Choroid plexus epithelial cell (primary cell): ENCODE data around the gene SAMD11.

Experiments
- DNase-seq: peaks from one replicate; pipeline ENCODE4 v3.0.0-alpha.2; 2010; ENCODE audit warnings: low read depth
- H3K4me3 ChIP-seq: 2 replicates; pipeline ENCODE4 v1.5.1; 2011; ENCODE audit warnings: low read depth, mild to moderate bottlenecking, control low read depth, low read length, moderate library complexity
- CTCF ChIP-seq: conservative IDR thresholded peaks from 2 replicates; pipeline ENCODE4 v1.5.1; 2011; ENCODE audit warnings: low read depth, mild to moderate bottlenecking, control low read depth, inconsistent platforms, low read length, moderate library complexity

The SAMD11 gene

GRCh38 chr1:913491-914130 lies 10.1 kb upstream of the SAMD11 start:
- no peak overlapping the region for H3K4me3 ChIP-seq
- no peak for DNase-seq
- TF ChIP-seq CTCF, result no peak

GRCh38 chr1:914131-914890 lies 9.4 kb upstream of the SAMD11 start:
- no peak for DNase-seq
- H3K4me3 ChIP-seq, result no peak overlapping the region
- TF ChIP-seq CTCF, result no peak

- TF ChIP-seq CTCF, result no peak
- DNase-seq, result no peak
- no peak overlapping the region for H3K4me3 ChIP-seq
These were observed 8.8 kb upstream of the SAMD11 start for GRCh38 chr1:914891-915280.

- DNase-seq, result no peak
- H3K4me3 ChIP-seq, result no peak overlapping the region
- no peak for TF ChIP-seq CTCF
These were observed 8.2 kb upstream of the SAMD11 start for GRCh38 chr1:915295-916172.

- H3K4me3 ChIP-seq, result no peak overlapping the region
- TF ChIP-seq CTCF, result no peak
- no peak for DNase-seq
These were observed 7.3 kb upstream of the SAMD11 start for GRCh38 chr1:916173-917075.

GRCh38 chr1:917076-917459 lies 6.7 kb upstream of the SAMD11 start:
- TF ChIP-seq CTCF, result no peak
- no peak overlapping the region for H3K4me3 ChIP-seq
- DNase-seq, result no peak
